ENCODE measurements around the gene ATXN2. TPM values are rescaled to one million over a fixed set of nuclear protein-coding genes. Genes with fewer than 3 reads are reported as not detected.
A peak's percentile ranks its signal among the peaks of the same experiment; 100 is the strongest.

Gene ATXN2
- total and polyA plus RNA-seq, 9 of the 15 experiments (the other 6 are each of a cell fraction or from before 2014, with no cell fraction given), result 16.8 to 67.8 (median 29.3) TPM

- TF ChIP-seq MITF (IDR thresholded peaks at IDR 0.05) (no peak), ZNF644 (tag; IDR thresholded peaks at IDR 0.05; ENCODE audit: low read depth) (peak; percentile 76; the same call in 1 of the 2 replicates), NR0B1 (IDR thresholded peaks at IDR 0.05; ENCODE audit: partially characterized antibody) (no peak), HES1 (IDR thresholded peaks at IDR 0.05; ENCODE audit: low read depth) (no peak), GTF2E2 (tag; IDR thresholded peaks at IDR 0.05) (peak; percentile 79), CREB3 (tag; conservative IDR thresholded peaks at IDR 0.05; ENCODE audit: low read depth) (no peak), KAT8 (IDR thresholded peaks at IDR 0.05; ENCODE audit: low read depth) (no peak), ZNF785 (CRISPR knock-in tag; IDR thresholded peaks at IDR 0.05) (no peak), CBFB (CRISPR knock-in tag; IDR thresholded peaks at IDR 0.05) (no peak), ZFP1 (CRISPR knock-in tag; IDR thresholded peaks at IDR 0.05) (no peak), RAD21 (CRISPR knock-in tag; conservative IDR thresholded peaks at IDR 0.05 in 1 of 2, IDR thresholded peaks at IDR 0.05 in 1 of 2) (no peak), AFF1 (IDR thresholded peaks at IDR 0.05; ENCODE audit: low read depth in 1 of 2, partially characterized antibody in 2 of 2) (peak in 1 of 2 experiments; percentile 22), ZNF398 (CRISPR knock-in tag; IDR thresholded peaks at IDR 0.05) (no peak), POU5F1 (IDR thresholded peaks at IDR 0.05; ENCODE audit: borderline replicate concordance, low read depth, low read length, partially characterized antibody) (no peak)
Observed at GRCh38 chr12:111404362-111405148, 194.6 kb downstream of the ATXN2 start (continued).

All from K562 (cell line).